ENCODE data around the gene RPS6KA5. TPM values are rescaled to one million over a fixed set of nuclear protein-coding genes. Genes with fewer than 3 reads are reported as not detected.
A peak's percentile ranks its signal among the peaks of the same experiment; 100 is the strongest.

Gene RPS6KA5
- total RNA-seq, 1 experiment from 2014 or later = 3.8 TPM

DNA sequence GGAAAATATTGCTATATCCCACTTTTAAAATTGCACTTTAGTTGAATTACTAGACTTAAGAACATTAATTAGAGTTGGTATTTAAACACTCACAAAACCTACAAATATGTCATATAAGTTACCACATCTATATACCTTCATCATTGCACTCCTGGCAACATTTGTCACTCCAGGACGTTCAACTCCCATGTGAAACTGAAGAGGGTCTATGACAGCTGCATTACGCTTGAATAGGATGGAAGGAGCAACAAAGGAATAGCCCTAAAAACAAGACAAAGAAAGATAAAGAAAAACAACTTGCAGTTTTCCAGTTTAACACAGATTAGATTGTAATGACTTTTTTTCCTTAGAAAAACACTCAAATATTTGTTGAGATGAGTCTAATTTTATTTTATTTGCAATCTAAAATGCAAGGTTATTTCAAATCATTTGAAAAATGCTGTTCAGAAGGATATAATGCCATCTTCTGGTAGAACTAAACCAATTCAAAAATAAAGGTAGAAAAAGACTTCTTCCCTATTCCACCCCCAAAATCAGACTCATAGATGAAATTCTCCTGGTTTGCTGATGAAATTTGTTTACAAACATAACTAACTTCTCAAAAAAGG, 159.9 kb downstream of the RPS6KA5 start:
- H2BK20ac ChIP-seq (ENCODE audit: low read depth, low read length, poor library complexity, severe bottlenecking) = no peak overlapping the region
- no peak overlapping the region for H3K23ac ChIP-seq (ENCODE audit: insufficient read length, low read depth, low read length)
- no peaks in the 10 kb centered on the region for H3K27me3 ChIP-seq (ENCODE audit: insufficient read depth, low read length)
- H3K27ac ChIP-seq (ENCODE audit: insufficient read length, low read depth, low read length) = no peak overlapping the region
- H3K4me1 Mint-ChIP-seq = peaks cover 7 to 9% of the 10 kb centered on the region in 2 experiments
- TF ChIP-seq, protein P1, sequence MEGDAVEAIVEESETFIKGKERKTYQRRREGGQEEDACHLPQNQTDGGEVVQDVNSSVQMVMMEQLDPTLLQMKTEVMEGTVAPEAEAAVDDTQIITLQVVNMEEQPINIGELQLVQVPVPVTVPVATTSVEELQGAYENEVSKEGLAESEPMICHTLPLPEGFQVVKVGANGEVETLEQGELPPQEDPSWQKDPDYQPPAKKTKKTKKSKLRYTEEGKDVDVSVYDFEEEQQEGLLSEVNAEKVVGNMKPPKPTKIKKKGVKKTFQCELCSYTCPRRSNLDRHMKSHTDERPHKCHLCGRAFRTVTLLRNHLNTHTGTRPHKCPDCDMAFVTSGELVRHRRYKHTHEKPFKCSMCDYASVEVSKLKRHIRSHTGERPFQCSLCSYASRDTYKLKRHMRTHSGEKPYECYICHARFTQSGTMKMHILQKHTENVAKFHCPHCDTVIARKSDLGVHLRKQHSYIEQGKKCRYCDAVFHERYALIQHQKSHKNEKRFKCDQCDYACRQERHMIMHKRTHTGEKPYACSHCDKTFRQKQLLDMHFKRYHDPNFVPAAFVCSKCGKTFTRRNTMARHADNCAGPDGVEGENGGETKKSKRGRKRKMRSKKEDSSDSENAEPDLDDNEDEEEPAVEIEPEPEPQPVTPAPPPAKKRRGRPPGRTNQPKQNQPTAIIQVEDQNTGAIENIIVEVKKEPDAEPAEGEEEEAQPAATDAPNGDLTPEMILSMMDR (conservative IDR thresholded peaks at IDR 0.05) = peak; percentile 38; the same call in 2 of the 3 replicates
- no peaks in the 10 kb centered on the region for H3K9me3 Mint-ChIP-seq
- no peaks in the 10 kb centered on the region for H3K27me3 Mint-ChIP-seq (ENCODE audit: low read depth)
- no peaks in the 10 kb centered on the region for H3K79me1 ChIP-seq (ENCODE audit: insufficient read depth, low read depth, low read length, poor library complexity, severe bottlenecking)
- no peak overlapping the region for H3K4ac ChIP-seq (ENCODE audit: low read depth, low read length)
- H2AFZ ChIP-seq (ENCODE audit: low read length) = no peak overlapping the region
- H2BK12ac ChIP-seq (ENCODE audit: insufficient read length, low read depth, low read length) = no peak overlapping the region
- H4K91ac ChIP-seq (ENCODE audit: insufficient read length, low read depth, low read length) = no peak overlapping the region
- H3K9me3 ChIP-seq (ENCODE audit: control insufficient read depth, low read depth, low read length) = no peaks in the 10 kb centered on the region
- no peak overlapping the region for H3K14ac ChIP-seq (ENCODE audit: insufficient read depth, low read length)
- H3K27ac Mint-ChIP-seq = no peak overlapping the region
- H3K9ac ChIP-seq (ENCODE audit: extremely low read depth, insufficient read length, low read length) = no peak overlapping the region
- no peak overlapping the region for H2BK120ac ChIP-seq (ENCODE audit: low read depth, low read length, poor library complexity, severe bottlenecking)
- H3K56ac ChIP-seq (ENCODE audit: insufficient read length, low read depth, low read length) = no peak overlapping the region
- no peaks in the 10 kb centered on the region for H3K4me1 ChIP-seq (ENCODE audit: insufficient read depth, low read length)
- no peak overlapping the region for H3K4me3 Mint-ChIP-seq
- H2BK5ac ChIP-seq (ENCODE audit: insufficient read length, low read length) = no peak overlapping the region
- no peak overlapping the region for H2BK15ac ChIP-seq (ENCODE audit: low read depth, low read length)
- no CpG with 5 or more reads among the region's 2 CpGs for WGBS (ENCODE audit: extremely low coverage, insufficient read length, low lambda C conversion rate)
- H3K36me3 Mint-ChIP-seq (ENCODE audit: insufficient read depth in 1 of 3, low read depth in 3 of 3) = no peaks in the 10 kb centered on the region
- no peak for DNase-seq
- no peaks in the 10 kb centered on the region for H3K23me2 ChIP-seq (ENCODE audit: insufficient read length, low read depth, low read length, poor library complexity, severe bottlenecking)
- no peak overlapping the region for H4K5ac ChIP-seq (ENCODE audit: insufficient read length, low read depth, low read length)
- no peaks in the 10 kb centered on the region for H3K79me2 ChIP-seq (ENCODE audit: insufficient read depth, low read length)
- H3T11ph ChIP-seq (ENCODE audit: low read length) = no peak overlapping the region
- no peak overlapping the region for H4K8ac ChIP-seq (replicated peaks; ENCODE audit: insufficient read length, low read depth, low read length)
- H2AK5ac ChIP-seq (ENCODE audit: insufficient read length, low read length) = no peak overlapping the region
- no peaks in the 10 kb centered on the region for H4K20me1 ChIP-seq (ENCODE audit: control insufficient read depth, insufficient read depth, insufficient read length)
- no peak overlapping the region for H3K4me2 ChIP-seq (ENCODE audit: insufficient read depth, insufficient read length, low read length)
- H3K18ac ChIP-seq (ENCODE audit: insufficient read length, low read depth, low read length) = no peak overlapping the region
